PC-3 (cell line): ENCODE results near the gene PLCB2. TPM values are rescaled to one million over a fixed set of nuclear protein-coding genes. Genes with fewer than 3 reads are reported as not detected.

Source experiments
- ATAC-seq: fragments of 200-7000 bp; cut with Tn5 transposase; 2 replicates; pipeline ENCODE4 v1.9.1; 2020; ENCODE audit warnings: mild to moderate bottlenecking, moderate library complexity
- BruUV-seq: library from RNA; stranded (reverse); fragments of 400-500 nt; replicated peaks from 2 replicates; lab custom pipeline; 2021; lab: Mats Ljungman, UMichigan
- CTCF ChIA-PET: fragments of 300-600 bp; sonication (Branson Sonifier 250); formaldehyde crosslinking; loops from one replicate; lab custom pipeline; 2022; ENCODE audit warnings: antibody characterized with exemption; lab: Charles Lee
- POLR2A ChIA-PET: fragments of 300-600 bp; sonication (Branson Sonifier 250); formaldehyde crosslinking; loops from one replicate; lab custom pipeline; 2022; ENCODE audit warnings: antibody characterized with exemption; ENCODE audit not compliant: unreplicated experiment; lab: Charles Lee
- DNase-seq: peaks from one replicate; pipeline ENCODE4 v3.0.0-alpha.2; 2015
- H2AFZ ChIP-seq: fragments of 300-600 bp; sonication (generic); 2 replicates; pipeline ENCODE4 v1.6.0; 2016; ENCODE audit warnings: antibody characterized with exemption, low read length
- H3F3A ChIP-seq: fragments of 300-600 bp; sonication (generic); one replicate; pipeline ENCODE4 v1.6.0; 2017; ENCODE audit warnings: antibody characterized with exemption, low read length, control low read depth, mild to moderate bottlenecking; ENCODE audit not compliant: unreplicated experiment
- H3K27ac ChIP-seq: fragments of 300-600 bp; sonication (generic); 2 replicates; pipeline ENCODE4 v1.5.1; 2016; ENCODE audit warnings: mild to moderate bottlenecking, low read length
- H3K27me3 ChIP-seq: fragments of 300-600 bp; sonication (generic); 2 replicates; pipeline ENCODE4 v1.6.1; 2016; ENCODE audit warnings: low read length, mixed read lengths
- H3K36me3 ChIP-seq: fragments of 300-600 bp; sonication (generic); 2 replicates; pipeline ENCODE4 v1.6.1; 2016; ENCODE audit warnings: low read depth, mixed run types, low read length, mixed read lengths
- H3K4me1 ChIP-seq: fragments of 300-600 bp; sonication (generic); 2 replicates; pipeline ENCODE4 v1.5.1; 2016; ENCODE audit warnings: low read length; ENCODE audit not compliant: insufficient read depth
- H3K4me2 ChIP-seq: fragments of 300-600 bp; sonication (generic); 2 replicates; pipeline ENCODE4 v1.6.0; 2016; ENCODE audit warnings: low read length
- H3K4me3 ChIP-seq: fragments of 300-600 bp; sonication (generic); 2 replicates; pipeline ENCODE4 v1.5.1; 2016; ENCODE audit warnings: mild to moderate bottlenecking, low read length, mixed read lengths
- H3K79me2 ChIP-seq: fragments of 300-600 bp; sonication (generic); 2 replicates; pipeline ENCODE4 v1.6.1; 2017; ENCODE audit warnings: low read length, mixed read lengths
- H3K9ac ChIP-seq: fragments of 300-600 bp; sonication (generic); 2 replicates; pipeline ENCODE4 v1.6.0; 2016; ENCODE audit warnings: mild to moderate bottlenecking, low read length
- H3K9me2 ChIP-seq: fragments of 300-600 bp; sonication (generic); replicated peaks from 2 replicates; pipeline ENCODE4 v1.6.1; 2016; ENCODE audit warnings: mixed run types, low read length, mixed read lengths
- H3K9me3 ChIP-seq: fragments of 300-600 bp; sonication (generic); 2 replicates; pipeline ENCODE4 v1.6.1; 2016; ENCODE audit warnings: low read length, mixed read lengths
- H4K20me1 ChIP-seq: fragments of 300-600 bp; sonication (generic); 2 replicates; pipeline ENCODE4 v1.6.1; 2016; ENCODE audit warnings: low read length, mixed read lengths
- CTCF ChIP-seq: fragments of 300-600 bp; sonication (generic); conservative IDR thresholded peaks from 2 replicates; pipeline ENCODE4 v1.5.1; 2017; ENCODE audit warnings: antibody characterized with exemption, low read depth, mild to moderate bottlenecking, low read length
- EZH2 ChIP-seq: fragments of 300-600 bp; sonication (generic); IDR thresholded peaks from one replicate; pipeline ENCODE4 v1.6.1; 2017; ENCODE audit warnings: antibody characterized with exemption, mild to moderate bottlenecking, low read length; ENCODE audit not compliant: unreplicated experiment
- EZH2phosphoT487 ChIP-seq: fragments of 300-600 bp; sonication (generic); IDR thresholded peaks from 2 replicates; pipeline ENCODE4 v1.6.1; 2018; ENCODE audit warnings: mild to moderate bottlenecking, antibody characterized with exemption, low read length, borderline replicate concordance
- intact Hi-C: fragments of 100-400 bp; cut with micrococcal nuclease; formaldehyde crosslinking; loops from 2 replicates; pipeline ENCODE4 v1.9.0; 2023
- total RNA-seq: library from RNA; depleted of rRNA; stranded (reverse); fragments of >200 nt; gene quantifications from 2 replicates; pipeline ENCODE4 v1.2.3, GENCODE V29; 2014

Gene PLCB2
- total RNA-seq, 1 experiment from 2014 or later: 3.2 TPM

GRCh38 chr15:40264321-40265153 is 43.2 kb downstream of the PLCB2 start:
- DNase-seq: no peak
- H3K27me3 ChIP-seq: no peaks in the 10 kb centered on the region
- no peaks in the 10 kb centered on the region for H3K9me3 ChIP-seq
- intact Hi-C loops: no loop called here
- no peaks in the 10 kb centered on the region for H4K20me1 ChIP-seq
- no peak for TF ChIP-seq EZH2phosphoT487
- no peak for TF ChIP-seq EZH2
- no peak for TF ChIP-seq CTCF
- no peak overlapping the region for H3K27ac ChIP-seq
- H3K4me2 ChIP-seq: no peak overlapping the region
- H2AFZ ChIP-seq: no peak overlapping the region
- no peaks in the 10 kb centered on the region for H3K79me2 ChIP-seq
- no peak overlapping the region for H3K9ac ChIP-seq
- no peak for ATAC-seq
- ChIA-PET POLR2A (no interaction called here), CTCF (interaction anchor here (0.5 kb wide), 1 partner anchor 205 kb away, joined by 4 read pairs; no protein-coding TSS in a partner anchor)
- no peaks in the 10 kb centered on the region for H3K9me2 ChIP-seq
- no peaks in the 10 kb centered on the region for H3F3A ChIP-seq
- peaks cover 3% of the 10 kb centered on the region; the same call in 1 of the 2 replicates for H3K36me3 ChIP-seq
- peaks cover 21% of the 10 kb centered on the region for H3K4me1 ChIP-seq
- BruUV-seq: no TSS peak
- H3K4me3 ChIP-seq: no peak overlapping the region

DNA sequence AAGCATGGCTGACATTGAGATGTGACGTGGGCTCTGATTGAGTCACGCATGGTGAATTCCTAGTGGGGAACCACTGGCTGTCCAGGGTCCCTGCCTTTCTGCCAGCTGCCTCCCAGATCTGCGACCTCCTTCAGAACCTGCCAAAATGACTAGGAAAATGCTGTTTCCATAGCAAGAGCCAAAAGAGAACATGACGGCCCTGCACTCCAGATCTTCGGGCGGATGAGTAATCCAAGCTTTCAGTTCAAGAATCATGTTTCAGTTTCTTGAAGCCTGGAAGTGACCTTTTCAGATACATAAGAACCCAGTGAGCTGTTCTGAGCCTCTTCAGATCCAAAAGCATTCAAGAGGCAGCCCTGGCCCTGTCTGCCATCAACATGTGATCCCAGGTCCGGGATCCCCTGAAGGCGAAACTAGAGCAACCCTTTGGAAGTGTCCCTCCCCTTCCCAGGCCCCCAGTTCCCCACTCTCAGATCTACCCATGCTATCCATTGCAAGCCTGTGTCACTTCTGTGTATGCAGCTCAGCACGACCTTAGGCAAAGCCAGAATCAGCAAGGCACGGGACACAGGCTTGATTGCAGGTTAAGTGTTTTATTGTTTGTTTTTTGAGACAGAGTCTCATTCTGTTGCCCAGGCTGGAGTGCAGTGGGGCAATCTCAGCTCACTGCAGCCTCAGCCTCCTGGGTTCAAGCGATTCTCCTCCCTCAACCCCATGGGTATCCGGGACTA is 44.5 kb downstream of the PLCB2 start:
- H3K4me2 ChIP-seq: no peak overlapping the region
- POLR2A ChIA-PET: no interaction called here

More for the DNA sequence above, 44.5 kb downstream of the PLCB2 start:
- H3K79me2 ChIP-seq: no peaks in the 10 kb centered on the region
- DNase-seq: no peak
- H3F3A ChIP-seq: no peaks in the 10 kb centered on the region
- no peak for TF ChIP-seq CTCF
- no peak for TF ChIP-seq EZH2phosphoT487
- TF ChIP-seq EZH2: no peak
- intact Hi-C loops: no loop called here
- H3K4me1 ChIP-seq: peaks cover 21% of the 10 kb centered on the region
- no peaks in the 10 kb centered on the region for H4K20me1 ChIP-seq
- no peaks in the 10 kb centered on the region for H3K27me3 ChIP-seq
- CTCF ChIA-PET: interaction anchor here (0.6 kb wide), 1 partner anchor 46 kb away, joined by 3 read pairs; no protein-coding TSS in a partner anchor
- H3K27ac ChIP-seq: no peak overlapping the region
- H3K36me3 ChIP-seq: peaks cover under 1% of the 10 kb centered on the region; the same call in 1 of the 2 replicates
- H3K4me3 ChIP-seq: no peak overlapping the region
- no peaks in the 10 kb centered on the region for H3K9me3 ChIP-seq
- H3K9ac ChIP-seq: no peak overlapping the region
- no peak for ATAC-seq
- H2AFZ ChIP-seq: no peak overlapping the region
- BruUV-seq: no TSS peak
- H3K9me2 ChIP-seq: no peaks in the 10 kb centered on the region
